HG03095 (cell line): ENCODE measurements around the gene SEMA6A.

Experiments used
- ATAC-seq: cut with Tn5 transposase; IDR thresholded peaks from one replicate; pipeline ENCODE4 v1.9.1; 2021; ENCODE audit warnings: moderate library complexity; ENCODE audit not compliant: unreplicated experiment

Gene SEMA6A

GRCh38 chr5:116466727-116467464 is 107.7 kb downstream of the SEMA6A start:
- ATAC-seq, result no peak

GRCh38 chr5:116465411-116465810 is 109.2 kb downstream of the SEMA6A start:
- no peak for ATAC-seq

GRCh38 chr5:116464144-116464708 is 110.4 kb downstream of the SEMA6A start:
- ATAC-seq, result no peak

GRCh38 chr5:116462500-116462899 is 112.1 kb downstream of the SEMA6A start:
- no peak for ATAC-seq

- ATAC-seq, result no peak
These were observed 115.3 kb downstream of the SEMA6A start for GRCh38 chr5:116459301-116459700.

GRCh38 chr5:116457062-116457461 is 117.6 kb downstream of the SEMA6A start:
- ATAC-seq, result no peak

- ATAC-seq, result no peak
These were observed 118.6 kb downstream of the SEMA6A start for GRCh38 chr5:116456036-116456435.

- no peak for ATAC-seq
These were observed 119.6 kb downstream of the SEMA6A start for GRCh38 chr5:116455061-116455460.

- peak; percentile 100 for ATAC-seq
These were observed 120.2 kb downstream of the SEMA6A start for GRCh38 chr5:116454417-116454927.

- no peak for ATAC-seq
These were observed 120.6 kb downstream of the SEMA6A start for GRCh38 chr5:116453988-116454411.

GRCh38 chr5:116452774-116453368 is 121.8 kb downstream of the SEMA6A start:
- no peak for ATAC-seq

GRCh38 chr5:116451905-116452450 is 122.6 kb downstream of the SEMA6A start:
- no peak for ATAC-seq

GRCh38 chr5:116451066-116451465 is 123.6 kb downstream of the SEMA6A start:
- ATAC-seq, result no peak

GRCh38 chr5:116449458-116449857 is 125.2 kb downstream of the SEMA6A start:
- no peak for ATAC-seq

GRCh38 chr5:116448870-116449427 is 125.7 kb downstream of the SEMA6A start:
- no peak for ATAC-seq

- ATAC-seq, result no peak
These were observed 126.2 kb downstream of the SEMA6A start for GRCh38 chr5:116448450-116448849.

GRCh38 chr5:116446356-116447005 is 128.1 kb downstream of the SEMA6A start:
- ATAC-seq, result no peak

GRCh38 chr5:116445311-116445710 is 129.3 kb downstream of the SEMA6A start:
- ATAC-seq, result no peak

GRCh38 chr5:116444373-116445295 is 130.0 kb downstream of the SEMA6A start:
- ATAC-seq, result no peak
